Hepatocyte (in vitro differentiated cells): ENCODE results near the gene KBTBD13.

Experiments used
- EZH2 ChIP-seq: fragments of 200-600 bp; sonication (generic); IDR thresholded peaks from 2 replicates; pipeline ENCODE4 v1.6.1; 2016; ENCODE audit warnings: antibody characterized with exemption, mild to moderate bottlenecking, borderline replicate concordance
- EZH2phosphoT487 ChIP-seq: fragments of 200-600 bp; sonication (generic); IDR thresholded peaks from one replicate; pipeline ENCODE4 v1.6.1; 2018; ENCODE audit warnings: antibody characterized with exemption, mild to moderate bottlenecking, low read depth, moderate library complexity; ENCODE audit not compliant: unreplicated experiment, severe bottlenecking

DNA sequence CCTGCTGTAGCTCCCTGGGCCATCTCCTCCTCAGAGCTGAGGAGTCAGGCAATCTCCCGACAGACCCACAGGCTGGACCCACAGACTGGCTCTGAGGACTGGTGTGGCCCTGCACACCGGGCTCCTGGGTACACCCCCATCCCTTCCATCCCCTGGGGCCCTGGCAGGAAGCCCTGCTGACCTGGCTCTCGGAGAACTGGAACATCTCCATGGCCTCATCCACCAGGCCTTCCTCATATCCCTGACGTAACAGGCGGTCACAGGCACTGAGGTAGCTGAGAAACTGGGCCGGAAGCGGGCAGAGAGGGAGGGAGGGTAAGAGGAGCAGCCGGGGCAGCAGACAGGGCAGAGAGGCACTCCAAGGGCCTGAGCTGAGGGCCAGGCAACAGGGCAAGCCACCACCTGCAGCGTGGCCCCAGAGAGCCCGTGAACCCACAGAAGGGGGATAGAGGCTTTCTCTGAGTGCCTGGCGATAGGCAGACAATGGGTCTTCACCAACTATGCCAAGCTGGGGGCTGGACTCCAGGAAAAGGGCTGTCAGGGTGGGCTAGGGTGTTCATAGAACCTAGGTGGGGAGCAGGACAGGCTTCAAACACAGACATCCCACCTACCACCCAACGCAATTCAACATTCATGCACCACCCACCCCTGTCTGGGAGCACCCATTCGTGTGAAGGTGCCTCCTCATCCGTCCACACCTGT, 17.9 kb downstream of the KBTBD13 start:
- TF ChIP-seq EZH2phosphoT487 (no peak), EZH2 (no peak)
